Heart left ventricle (tissue), 16 donors: Measurements from ENCODE around the gene DMPK. TPM values are rescaled to one million over a fixed set of nuclear protein-coding genes. Genes with fewer than 3 reads are reported as not detected.

Experiments
- ATAC-seq, 4 donors: fragments of 200-7000 bp; cut with Tn5 transposase; one replicate each; pipeline ENCODE4 v1.9.1; 2020 to 2022; ENCODE audit warnings: moderate library complexity in 4 of 4, mild to moderate bottlenecking in 3 of 4, moderate number of reproducible peaks in 1 of 4
- DNase-seq, 5 donors: peaks; one replicate each; pipeline ENCODE4 v3.0.0-alpha.2; 2020
- H3K27ac ChIP-seq, 12 donors: fragments of 200-600 bp; sonication (generic) in 4 of 12; one replicate each; pipeline versions ENCODE4 v1.5.0 to v1.8.0; 2016 to 2022; ENCODE audit warnings: mild to moderate bottlenecking in 2 of 12
- H3K27me3 ChIP-seq, 9 donors: fragments of 200-600 bp; sonication (generic) in 2 of 9; one replicate each; pipeline versions ENCODE4 v1.5.1 to v1.8.0; 2016 to 2022; ENCODE audit warnings: mild to moderate bottlenecking in 3 of 9
- H3K36me3 ChIP-seq, 9 donors: fragments of 200-600 bp; sonication (generic) in 2 of 9; one replicate each; pipeline versions ENCODE4 v1.5.0 to v1.8.0; 2018 to 2022; ENCODE audit warnings: mild to moderate bottlenecking in 2 of 9
- H3K4me1 ChIP-seq, 12 donors: fragments of 200-600 bp; sonication (generic) in 4 of 12; one replicate each; pipeline versions ENCODE4 v1.5.0 to v1.8.0; 2016 to 2022; ENCODE audit warnings: mild to moderate bottlenecking in 3 of 12
- H3K4me3 ChIP-seq, 12 donors: fragments of 200-600 bp; sonication (generic) in 4 of 12; one replicate each; pipeline versions ENCODE4 v1.5.0 to v1.8.0; 2017 to 2022; ENCODE audit warnings: mild to moderate bottlenecking in 9 of 12, moderate library complexity in 4 of 12
- H3K9me3 ChIP-seq, 12 donors: fragments of 200-600 bp; sonication (generic) in 4 of 12; one replicate each; pipeline versions ENCODE4 v1.5.0 to v1.8.0; 2016 to 2022; ENCODE audit warnings: mild to moderate bottlenecking in 1 of 12
- POLR2A ChIP-seq, 2 donors: fragments of 450-650 bp; IDR thresholded peaks; one replicate each; pipeline ENCODE4 v1.6.1; 2017; ENCODE audit warnings: antibody characterized with exemption in 2 of 2, mild to moderate bottlenecking in 2 of 2, moderate library complexity in 2 of 2
- WGBS, 4 donors: extraction: QIAGEN DNeasy Blood & Tissue Kit in 2 of 4; methylation state at CpG; one replicate each; pipeline versions ENCODE4 v1.1.5 to v1.1.7; 2013 to 2018; 5-methylcytosine and 5-hydroxymethylcytosine counted together
- intact Hi-C, 10 donors: fragments of 100-400 bp; cut with DNase I; formaldehyde crosslinking; loops; one replicate each; pipeline versions ENCODE4 v1.11.1 to v1.14.2; 2022
- polyA plus RNA-seq, 2 donors: library from polyadenylated mRNA; stranded (reverse); fragments of 200-250 nt; gene quantifications; one replicate each; pipeline ENCODE4 v1.2.3, GENCODE V29; 2013
- total RNA-seq, 9 donors: library from RNA; depleted of rRNA in 2 of 9; stranded (reverse); fragments of >200 nt in 2 of 9; fragmentation: NEBNext Ultra II Directional in 3 of 9; extraction: Animal tissue kit (Norgen Biotek cat#: 25700) in 3 of 9; gene quantifications; one replicate each; pipeline versions ENCODE4 v1.1.0 to v1.2.4, GENCODE V29; 2016 to 2023
- TF ChIP-seq, protein P1 (sequence below), 12 donors: fragments of 200-600 bp; sonication (generic) in 4 of 12; IDR thresholded peaks; one replicate each; pipeline versions ENCODE4 v1.5.0 to v1.8.0; 2018 to 2022; ENCODE audit warnings: antibody characterized with exemption in 12 of 12, mild to moderate bottlenecking in 5 of 12
- donor health status: ischemic (EF 13 %, LVEDD 7.1; RV severe dilation, severe dysfunction).
- donor health status: healthy with polysubstance abuse.
- donor health status: DM: no; HTN: yes; CAD: no.
- donor health status: DM: no; HTN: no; CAD: no.
- donor health status: ischemic (EF 25% LVEDD 6.9; RV normal size, moderate dysfunction).
- donor health status: ischemic (EF 25% LVEDD 5.7; RV mildly dilated, moderate dysfunction).
- donor health status: healthy.
- donor health status: DM: yes; HTN: yes; CAD: no.
- donor health status: ischemic (EF 35%, LVEDD 5.7; RV mildly dilated, moderate dysfunction).
- donor health status: nonischemic (EF 11% LVEDD 7.7; RV severe dilation, severe dysfunction).
- donor health status: DM: yes; HTN: yes; CAD: no.
- donor health status: PGD.
- donor health status: ischemic (EF 29% LVEDD 5.4; RV normal size, mild dysfunction).
- donor health status: nonischemic (EF 23%, LVEDD 6.1; RV moderate dilation, normal function).

The DMPK gene
- total and polyA plus RNA-seq, 11 donors, result 131 to 778 (median 311) TPM

- Histone ChIP-seq H3K9me3 (no peaks in the 10 kb centered on the region), H3K4me3 (no peak overlapping the region), H3K27ac (no peak overlapping the region), H3K36me3 (peaks cover 0 to 5% (median 0%) of the 10 kb centered on the region in 9 donors), H3K4me1 (peaks cover 10 to 36% (median 32%) of the 10 kb centered on the region in 12 donors), H3K27me3 (peaks cover 0 to 18% (median 0%) of the 10 kb centered on the region in 9 donors)
- WGBS, 4 donors, result 74 to 87% (median 78%) methylated on average over 17 of the region's 17 CpGs
- intact Hi-C loops, result loop anchor here in 3 of 10 donors (5.0 to 10.0 kb wide), 3 partner anchors 39 to 357 kb away; partner anchors contain the start of genes POLR1G (in 1 of the 3) and PPP1R13L (in 1 of the 3)
- TF ChIP-seq POLR2A (IDR thresholded peaks at IDR 0.05), result no peak
- TF ChIP-seq, protein P1, sequence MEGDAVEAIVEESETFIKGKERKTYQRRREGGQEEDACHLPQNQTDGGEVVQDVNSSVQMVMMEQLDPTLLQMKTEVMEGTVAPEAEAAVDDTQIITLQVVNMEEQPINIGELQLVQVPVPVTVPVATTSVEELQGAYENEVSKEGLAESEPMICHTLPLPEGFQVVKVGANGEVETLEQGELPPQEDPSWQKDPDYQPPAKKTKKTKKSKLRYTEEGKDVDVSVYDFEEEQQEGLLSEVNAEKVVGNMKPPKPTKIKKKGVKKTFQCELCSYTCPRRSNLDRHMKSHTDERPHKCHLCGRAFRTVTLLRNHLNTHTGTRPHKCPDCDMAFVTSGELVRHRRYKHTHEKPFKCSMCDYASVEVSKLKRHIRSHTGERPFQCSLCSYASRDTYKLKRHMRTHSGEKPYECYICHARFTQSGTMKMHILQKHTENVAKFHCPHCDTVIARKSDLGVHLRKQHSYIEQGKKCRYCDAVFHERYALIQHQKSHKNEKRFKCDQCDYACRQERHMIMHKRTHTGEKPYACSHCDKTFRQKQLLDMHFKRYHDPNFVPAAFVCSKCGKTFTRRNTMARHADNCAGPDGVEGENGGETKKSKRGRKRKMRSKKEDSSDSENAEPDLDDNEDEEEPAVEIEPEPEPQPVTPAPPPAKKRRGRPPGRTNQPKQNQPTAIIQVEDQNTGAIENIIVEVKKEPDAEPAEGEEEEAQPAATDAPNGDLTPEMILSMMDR (IDR thresholded peaks at IDR 0.05), result no peak
- ATAC-seq (no peak), DNase-seq (peak in 1 of 5 donors; percentile 53)
Observed at GRCh38 chr19:45761714-45762113, 20.6 kb downstream of the DMPK start.

DNA sequence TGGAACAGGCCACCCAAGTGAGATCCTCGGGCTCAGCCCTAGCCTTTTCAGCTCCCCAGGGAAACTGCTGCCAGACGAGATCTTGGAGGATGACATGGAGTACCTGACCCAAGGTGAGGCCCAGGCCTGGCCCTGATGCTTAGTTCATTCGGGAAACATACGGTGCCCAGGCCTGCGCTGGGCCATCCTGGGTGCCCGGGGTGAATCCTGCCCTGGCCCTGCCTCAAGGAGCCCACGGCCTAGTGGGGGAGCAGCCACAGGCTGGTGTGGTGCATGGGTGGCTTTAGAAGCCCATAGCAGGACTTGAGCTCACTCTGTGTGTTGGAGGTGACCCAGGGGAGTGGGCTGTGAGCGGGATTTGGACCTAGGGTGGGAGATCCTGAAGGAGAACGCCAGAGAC lies 23.4 kb downstream of the DMPK start:
- intact Hi-C loops, result no loop called here
- H3K4me1 ChIP-seq, result peaks cover 0 to 8% (median 5%) of the 10 kb centered on the region in 12 donors
- 63 to 91% (median 81%) methylated on average over 3 to 9 of the region's 9 CpGs for WGBS, 4 donors

DNA sequence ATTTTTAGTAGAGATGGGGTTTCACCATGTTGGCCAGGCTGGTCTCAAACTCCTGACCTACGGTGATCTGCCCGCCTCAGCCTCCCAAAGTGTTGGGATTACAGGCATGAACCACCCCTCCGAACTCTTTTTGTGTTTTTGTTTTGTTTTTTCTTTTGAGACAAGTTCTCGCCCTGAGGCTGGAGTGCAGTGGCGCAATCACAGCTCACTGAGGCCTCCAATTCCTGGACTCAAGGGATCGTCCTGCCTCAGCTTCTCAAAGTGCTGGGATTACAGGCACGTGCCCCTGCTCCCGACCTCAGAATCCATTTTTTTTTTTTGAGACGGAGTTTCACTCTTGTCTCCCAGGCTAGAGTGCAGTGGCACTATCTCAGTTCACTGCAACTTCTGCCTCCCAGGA lies 24.6 kb downstream of the DMPK start:
- Histone ChIP-seq H3K36me3 (no peaks in the 10 kb centered on the region), H3K27me3 (no peaks in the 10 kb centered on the region), H3K27ac (no peak overlapping the region), H3K4me3 (no peak overlapping the region), H3K4me1 (no peaks in the 10 kb centered on the region), H3K9me3 (no peaks in the 10 kb centered on the region)
- intact Hi-C loops, result no loop called here
- ATAC-seq, result no peak
- DNase-seq, result no peak
- no peak for TF ChIP-seq POLR2A (IDR thresholded peaks at IDR 0.05)
- TF ChIP-seq, protein P1 (IDR thresholded peaks at IDR 0.05), result no peak
- WGBS, 4 donors, result 79 to 87% (median 83%) methylated on average over 9 of the region's 9 CpGs

More for the DNA sequence above, 23.4 kb downstream of the DMPK start:
- TF ChIP-seq, protein P1 (IDR thresholded peaks at IDR 0.05), result no peak
- no peak for TF ChIP-seq POLR2A (IDR thresholded peaks at IDR 0.05)
- DNase-seq (no peak), ATAC-seq (no peak)
- Histone ChIP-seq H3K9me3 (no peaks in the 10 kb centered on the region), H3K4me3 (no peak overlapping the region), H3K27ac (no peak overlapping the region), H3K36me3 (no peaks in the 10 kb centered on the region), H3K27me3 (peaks cover 0 to 2% (median 0%) of the 10 kb centered on the region in 9 donors)

DNA sequence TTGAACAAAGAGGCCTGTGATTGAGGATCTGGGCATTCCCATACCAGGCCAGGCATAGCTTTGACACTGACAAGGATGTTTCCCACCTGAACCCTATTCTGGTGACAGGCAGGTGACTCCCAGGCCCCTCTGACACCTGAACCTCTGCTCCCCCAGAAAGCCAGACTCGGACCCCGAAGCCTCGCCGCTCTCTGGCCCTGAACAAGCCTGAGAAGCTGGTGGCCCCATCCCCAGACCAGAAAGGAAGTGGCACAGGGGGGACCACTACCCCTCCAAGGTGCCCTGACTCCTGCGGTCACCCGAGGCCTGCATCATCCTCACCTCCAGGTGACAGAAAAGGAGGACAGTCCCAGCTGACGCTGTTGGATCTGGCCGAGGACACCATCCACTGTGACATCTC lies 28.0 kb downstream of the DMPK start:
- intact Hi-C loops, result no loop called here
- Histone ChIP-seq H3K36me3 (no peaks in the 10 kb centered on the region), H3K4me1 (no peaks in the 10 kb centered on the region), H3K27ac (no peak overlapping the region), H3K9me3 (no peaks in the 10 kb centered on the region), H3K27me3 (no peaks in the 10 kb centered on the region), H3K4me3 (no peak overlapping the region)
- no peak for TF ChIP-seq POLR2A (IDR thresholded peaks at IDR 0.05)
- TF ChIP-seq, protein P1 (IDR thresholded peaks at IDR 0.05), result no peak
- ATAC-seq (no peak), DNase-seq (peak in 1 of 5 donors; percentile 36)
- WGBS, 4 donors, result 85 to 96% (median 92%) methylated on average over 3 to 8 of the region's 8 CpGs
